ENCODE data around the gene NR4A1. TPM values are rescaled to one million over a fixed set of nuclear protein-coding genes. Genes with fewer than 3 reads are reported as not detected.

NR4A1 gene
- total RNA-seq, result 76.3 TPM
- long read RNA-seq, full-length matches to known transcripts, result 19 of 177 reads
- long read RNA-seq, partial matches to known transcripts, result 118 of 177 reads
- long read RNA-seq, other reads (novel, unspliced or antisense), result 40 of 177 reads

DNA sequence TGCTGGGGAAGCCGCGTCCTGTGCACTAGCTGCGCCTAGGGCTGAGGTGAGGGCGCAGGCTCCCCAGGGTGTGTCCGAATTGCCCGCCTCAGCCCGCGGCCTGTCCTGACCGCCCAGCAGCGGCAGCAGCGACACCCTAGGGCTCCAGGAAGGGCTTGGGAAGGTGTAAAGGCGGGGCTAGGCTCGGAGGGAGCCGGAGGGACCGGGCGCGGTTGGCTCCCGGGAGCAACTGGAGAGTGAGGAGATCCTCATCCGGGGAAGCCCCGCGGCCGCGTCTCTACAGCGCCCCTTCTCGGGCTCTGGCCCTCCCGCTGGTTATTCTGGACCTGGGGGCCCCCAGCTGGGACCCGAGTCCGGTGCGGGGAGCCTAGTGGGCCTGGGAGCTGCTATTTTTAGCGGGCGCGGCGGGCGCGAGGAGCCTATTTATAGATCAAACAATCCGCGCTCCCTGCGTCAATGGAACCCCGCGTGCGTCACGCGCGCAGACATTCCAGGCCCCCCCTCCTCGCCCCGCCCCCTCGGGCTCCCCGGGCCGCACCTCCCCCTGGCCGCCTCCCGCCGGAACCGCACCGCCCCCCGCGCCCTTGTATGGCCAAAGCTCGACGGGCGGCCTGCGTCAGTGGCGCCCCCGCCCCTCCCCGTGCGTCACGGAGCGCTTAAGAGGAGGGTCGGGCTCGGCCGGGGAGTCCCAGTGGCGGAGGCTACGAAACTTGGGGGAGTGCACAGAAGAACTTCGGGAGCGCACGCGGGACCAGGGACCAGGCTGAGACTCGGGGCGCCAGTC, at the start of gene NR4A1:
Gene NR4A1, plus strand, starts transcription at position 685 of the 784 bp plus-strand sequence. CDS start 2,887 bp downstream, outside the sequence.
- peak; percentile 98 for DNase-seq (ENCODE audit: low spot score)
- intact Hi-C loops (cut with DNase I), result loop anchor here (1.0 to 2.0 kb wide), 3 partner anchors 14 to 26 kb away; partner anchors contain the start of gene ATG101

DNA sequence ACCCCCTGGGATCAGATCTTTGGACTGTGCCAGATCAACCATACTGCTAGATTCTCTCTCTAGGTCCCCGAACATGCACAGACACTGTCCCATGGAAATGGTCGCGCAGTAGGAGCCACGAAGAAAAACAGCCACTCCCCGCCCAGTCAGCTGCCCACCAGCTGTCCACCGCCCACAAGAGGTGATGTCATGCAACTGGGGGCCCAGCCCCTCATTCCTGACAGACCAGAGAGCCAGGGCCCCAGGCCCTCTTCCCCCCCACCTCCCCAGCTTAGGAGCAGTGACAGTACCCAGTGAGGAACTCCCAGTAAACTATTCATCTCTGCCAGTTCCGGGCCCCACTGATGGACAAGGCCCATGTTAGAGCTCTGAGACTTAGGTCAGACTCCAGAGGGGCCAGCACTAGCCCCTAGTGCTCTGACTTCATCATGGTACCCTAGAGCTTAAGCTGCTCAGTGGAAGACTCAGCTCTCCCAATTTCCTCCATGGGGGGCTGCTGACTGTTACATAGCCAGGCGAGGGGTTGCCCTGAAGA, 48.2 kb upstream of the NR4A1 start:
- DNase-seq (ENCODE audit: low spot score), result no peak
- intact Hi-C loops (cut with DNase I), result loop anchor here (5.0 kb wide), 1 partner anchor 119 kb away; no protein-coding TSS in a partner anchor

DNA sequence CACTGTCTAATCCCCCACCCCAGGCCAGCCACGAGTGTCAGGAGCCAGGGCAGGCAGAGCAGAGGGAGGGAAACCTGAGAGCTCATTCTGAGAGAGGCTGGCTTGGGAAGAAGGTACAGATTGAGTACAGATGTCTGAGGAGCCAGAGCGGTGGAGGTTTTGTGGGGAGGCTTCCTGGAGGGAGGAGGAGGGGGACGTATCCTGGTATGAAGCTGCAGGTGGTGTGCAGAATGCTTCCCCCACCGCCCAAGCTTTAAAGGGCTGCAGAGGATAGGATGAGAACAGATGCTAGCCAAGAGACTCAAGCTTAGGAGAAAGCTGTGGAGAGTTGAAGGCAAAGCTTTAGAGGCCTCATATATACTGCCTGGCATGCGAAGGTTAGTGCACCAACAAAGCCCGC, 47.7 kb upstream of the NR4A1 start:
- no peak for DNase-seq (ENCODE audit: low spot score)
- intact Hi-C loops (cut with DNase I), result loop anchor here (5.0 kb wide), 1 partner anchor 119 kb away; no protein-coding TSS in a partner anchor

DNA sequence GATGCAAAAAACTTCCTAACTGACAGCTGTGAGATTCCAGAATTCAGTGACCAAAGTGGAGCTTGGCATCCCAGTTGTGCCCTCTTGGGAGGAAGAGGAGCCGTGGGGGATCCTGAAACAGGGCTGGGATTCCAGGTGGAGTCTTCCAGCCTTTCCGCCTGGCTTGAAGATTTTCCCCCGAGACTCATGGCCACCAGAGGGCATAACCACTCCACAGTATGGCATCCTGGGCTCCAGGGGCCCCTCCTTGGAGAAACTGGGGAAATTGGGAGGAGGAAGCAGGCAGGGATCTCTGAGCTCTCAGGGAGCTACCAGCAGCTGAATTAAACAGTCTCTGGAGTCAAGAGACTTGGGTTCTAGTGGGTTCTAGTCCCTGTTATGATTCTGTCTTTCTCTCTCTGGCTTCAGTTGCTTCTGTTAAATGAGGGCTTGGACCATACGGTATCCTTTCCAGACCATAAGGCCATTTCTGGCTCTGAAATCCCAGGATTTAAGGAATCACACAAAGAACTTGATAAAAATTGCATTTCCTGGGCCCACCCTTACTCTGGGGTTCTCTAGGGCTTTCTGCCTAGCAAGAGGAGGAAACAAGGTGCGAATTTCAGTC, 47.1 kb upstream of the NR4A1 start:
- intact Hi-C loops (cut with DNase I), result loop anchor here (5.0 kb wide), 1 partner anchor 118 kb away; no protein-coding TSS in a partner anchor
- no peak for DNase-seq (ENCODE audit: low spot score)

DNA sequence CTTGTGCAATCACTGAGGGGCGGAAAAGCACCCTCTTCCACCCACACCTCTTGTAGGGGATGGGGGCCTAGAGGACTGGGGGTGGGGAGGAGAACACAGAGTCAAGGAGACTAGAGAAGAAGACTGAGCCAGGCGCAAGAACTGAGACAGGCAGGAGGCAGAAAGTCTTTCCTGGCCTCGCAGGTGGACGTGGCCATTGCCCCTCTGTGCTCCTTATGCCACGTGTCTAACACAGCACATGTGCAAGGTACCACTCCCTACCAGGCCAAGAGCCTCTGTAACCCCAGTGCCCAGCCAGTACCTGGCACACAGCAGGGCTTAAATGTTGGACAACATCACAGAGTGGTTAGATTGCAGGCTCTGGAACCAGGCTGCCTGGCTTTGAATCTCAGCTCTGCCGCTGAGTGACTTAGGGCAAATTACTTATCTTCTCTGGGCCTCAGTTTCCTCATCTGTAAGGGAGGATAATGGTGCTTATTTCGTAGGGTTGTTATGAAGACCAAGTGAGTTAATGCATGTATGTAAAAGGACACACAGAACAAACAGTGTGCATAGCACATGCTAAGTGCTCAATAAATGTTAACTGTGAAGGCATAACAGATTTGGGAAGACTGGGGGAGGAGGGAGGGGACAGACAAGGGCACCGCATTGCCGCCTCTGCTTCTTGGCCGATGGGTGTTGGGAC, 45.9 kb upstream of the NR4A1 start:
- no peak for DNase-seq (ENCODE audit: low spot score)
- intact Hi-C loops (cut with DNase I), result loop anchor here (5.0 kb wide), 1 partner anchor 77 kb away; no protein-coding TSS in a partner anchor

DNA sequence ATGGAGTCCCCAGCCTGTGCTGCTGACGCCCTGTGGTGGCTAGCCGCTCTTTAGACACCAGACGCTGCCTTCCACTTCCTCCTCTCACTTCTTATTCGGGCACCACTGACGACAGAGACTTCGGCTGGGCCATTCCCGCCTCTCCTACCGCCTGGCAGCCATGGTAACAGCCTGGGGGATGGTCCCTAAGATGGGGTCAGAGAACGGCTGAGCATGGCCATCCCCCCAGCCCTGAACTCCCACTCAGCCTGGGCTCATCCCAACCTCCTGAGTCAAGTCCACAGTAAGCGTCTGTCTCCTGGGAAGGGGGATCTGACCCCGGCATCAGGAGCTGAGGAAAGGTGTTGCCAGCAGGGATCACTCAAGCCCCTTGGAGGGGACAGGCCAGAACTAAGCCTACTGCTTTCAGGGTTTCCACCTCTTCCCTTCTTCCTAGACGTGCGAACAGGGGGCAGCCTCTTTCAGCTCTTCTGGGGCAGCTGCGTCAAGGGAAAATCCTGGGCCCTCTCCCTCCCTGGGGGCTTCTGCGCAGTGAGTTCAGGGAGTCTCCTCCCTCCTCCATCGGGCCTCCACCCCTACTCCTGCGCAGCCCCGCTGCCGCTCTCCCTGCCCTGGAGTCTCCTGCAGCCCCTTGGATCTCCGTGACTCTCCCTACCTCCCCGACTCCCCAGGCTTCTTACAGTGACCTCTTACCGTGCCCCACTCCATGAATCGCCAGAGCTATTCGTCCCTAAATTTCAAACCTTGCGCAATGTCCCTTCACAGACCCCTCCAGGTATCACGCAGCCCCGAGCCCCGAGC, 45.1 kb upstream of the NR4A1 start:
- no peak for DNase-seq (ENCODE audit: low spot score)
- intact Hi-C loops (cut with DNase I), result loop anchor here (5.0 kb wide), 1 partner anchor 76 kb away; no protein-coding TSS in a partner anchor

DNA sequence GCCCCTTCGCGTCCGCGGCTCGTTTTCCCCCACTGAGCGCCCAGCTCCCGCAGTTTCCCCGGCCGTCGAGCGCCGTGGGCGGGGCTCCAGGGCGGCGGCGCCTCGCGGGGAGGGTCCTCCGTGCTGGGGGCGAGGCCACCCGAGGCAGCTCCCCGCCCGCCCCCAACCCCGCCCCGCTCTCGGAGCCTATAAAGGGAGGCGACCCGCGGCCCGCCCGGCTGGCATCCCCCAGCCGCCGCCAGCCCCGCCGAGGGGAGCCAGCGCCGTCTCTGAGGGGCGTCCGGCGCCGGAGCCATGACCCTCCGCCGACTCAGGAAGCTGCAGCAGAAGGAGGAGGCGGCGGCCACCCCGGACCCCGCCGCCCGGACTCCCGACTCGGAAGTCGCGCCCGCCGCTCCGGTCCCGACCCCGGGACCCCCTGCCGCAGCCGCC, 44.5 kb upstream of the NR4A1 start, which contains the start of gene TAMALIN:
Gene TAMALIN, plus strand, starts transcription at position 221 of the 432 bp plus-strand sequence. Its CDS starts 74 bp downstream, at position 295.
- peak; percentile 86 for DNase-seq (ENCODE audit: low spot score)
- intact Hi-C loops (cut with DNase I), result loop anchor here (1.0 to 5.0 kb wide), 2 partner anchors 17 to 76 kb away; no protein-coding TSS in a partner anchor

DNA sequence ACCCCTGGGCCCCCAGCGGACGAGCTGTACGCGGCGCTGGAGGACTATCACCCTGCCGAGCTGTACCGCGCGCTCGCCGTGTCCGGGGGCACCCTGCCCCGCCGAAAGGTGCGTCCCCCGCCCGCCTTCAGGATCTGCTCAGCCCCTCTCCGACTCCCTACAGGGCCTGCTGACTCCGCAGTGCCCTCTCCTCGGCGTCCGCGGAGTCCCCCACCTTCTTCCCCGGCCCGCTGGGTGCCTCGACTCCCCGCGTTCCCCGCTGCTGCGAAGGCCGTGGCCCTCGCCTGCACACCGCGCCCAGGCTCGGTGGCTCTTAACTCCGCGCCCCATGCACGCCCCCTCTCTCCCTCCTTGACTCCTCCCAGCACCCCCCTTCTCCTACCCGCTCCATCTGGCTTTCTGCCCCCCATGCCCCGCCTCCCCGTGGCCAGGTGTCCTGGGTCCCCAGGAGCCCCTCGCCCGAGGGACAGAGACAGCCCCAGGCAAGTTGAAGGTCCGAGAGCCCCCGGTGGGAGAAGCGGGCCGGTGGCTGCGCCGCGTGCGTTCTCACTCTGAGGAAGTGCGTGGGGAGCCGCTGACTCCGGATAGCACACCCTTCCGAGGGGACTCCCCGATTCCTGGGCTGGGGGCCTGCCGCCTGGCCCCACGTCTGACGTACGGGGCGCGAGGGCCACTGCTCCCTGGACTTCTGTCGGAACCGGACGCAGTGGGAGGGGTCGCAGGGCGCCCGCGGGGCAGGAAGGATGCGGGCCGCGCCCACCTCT, 43.9 kb upstream of the NR4A1 start:
- no peak for DNase-seq (ENCODE audit: low spot score)
- intact Hi-C loops (cut with DNase I), result loop anchor here (1.0 to 5.0 kb wide), 2 partner anchors 16 to 75 kb away; no protein-coding TSS in a partner anchor

DNA sequence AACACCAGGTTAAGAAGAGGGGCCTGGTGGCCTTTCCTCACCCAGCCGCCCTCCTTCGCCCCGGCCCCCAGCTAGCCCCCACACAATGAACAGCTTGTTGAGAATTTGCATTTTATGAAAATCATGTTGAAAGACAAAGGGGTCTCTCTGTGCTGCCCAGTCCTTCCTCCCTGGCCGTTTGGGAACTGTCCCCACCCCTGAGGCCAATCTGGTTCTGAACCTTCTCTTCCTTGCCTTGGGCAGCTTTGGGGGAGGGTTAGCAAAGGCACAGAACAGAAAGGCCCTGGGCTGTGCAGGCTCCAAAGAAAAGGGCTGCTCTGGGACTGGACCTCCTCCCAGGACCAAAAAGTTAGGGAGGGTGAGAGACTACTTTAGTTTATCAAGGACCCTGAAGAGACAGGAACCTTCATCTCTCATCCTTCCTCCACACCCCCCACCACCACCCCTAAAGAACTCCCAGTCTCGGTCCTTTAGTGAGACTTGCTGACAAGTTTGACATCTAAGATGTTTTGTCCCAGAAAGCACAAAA, 43.2 kb upstream of the NR4A1 start:
- intact Hi-C loops (cut with DNase I), result loop anchor here (1.0 to 5.0 kb wide), 2 partner anchors 15 to 74 kb away; no protein-coding TSS in a partner anchor
- DNase-seq (ENCODE audit: low spot score), result no peak

DNA sequence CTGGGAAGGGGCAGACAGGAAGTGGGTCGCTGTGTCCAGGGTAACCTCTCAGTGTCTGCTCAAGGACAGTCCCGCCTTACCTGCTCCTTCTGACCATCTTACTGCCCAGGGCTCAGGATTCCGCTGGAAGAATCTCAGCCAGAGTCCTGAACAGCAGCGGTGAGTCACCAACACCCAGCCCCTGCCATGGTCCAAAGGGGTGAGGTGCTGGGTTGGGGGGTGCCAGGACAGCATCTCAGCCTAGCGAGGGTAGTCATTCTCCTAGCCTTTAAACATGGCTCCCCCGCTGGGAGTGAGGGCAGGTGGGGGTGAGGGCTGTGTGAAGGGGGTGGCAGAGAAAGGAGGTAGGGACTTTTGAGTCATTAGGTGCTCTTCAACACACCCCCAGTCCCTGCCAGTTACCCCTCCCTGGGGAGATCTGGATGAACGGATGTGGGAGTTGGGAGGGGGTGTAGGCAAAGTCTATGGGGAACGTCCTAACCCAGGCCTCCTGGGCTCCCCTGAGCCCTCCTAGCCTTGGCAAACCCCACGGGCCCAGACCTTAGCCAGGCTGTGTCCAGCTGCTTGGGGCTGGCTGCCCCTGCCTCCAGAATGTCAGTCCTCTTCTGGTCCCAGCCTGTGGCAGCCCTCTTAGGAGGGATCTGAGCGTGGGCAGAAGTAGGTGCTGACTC, 42.0 kb upstream of the NR4A1 start:
- intact Hi-C loops (cut with DNase I), result loop anchor here (5.0 kb wide), 1 partner anchor 73 kb away; no protein-coding TSS in a partner anchor

DNA sequence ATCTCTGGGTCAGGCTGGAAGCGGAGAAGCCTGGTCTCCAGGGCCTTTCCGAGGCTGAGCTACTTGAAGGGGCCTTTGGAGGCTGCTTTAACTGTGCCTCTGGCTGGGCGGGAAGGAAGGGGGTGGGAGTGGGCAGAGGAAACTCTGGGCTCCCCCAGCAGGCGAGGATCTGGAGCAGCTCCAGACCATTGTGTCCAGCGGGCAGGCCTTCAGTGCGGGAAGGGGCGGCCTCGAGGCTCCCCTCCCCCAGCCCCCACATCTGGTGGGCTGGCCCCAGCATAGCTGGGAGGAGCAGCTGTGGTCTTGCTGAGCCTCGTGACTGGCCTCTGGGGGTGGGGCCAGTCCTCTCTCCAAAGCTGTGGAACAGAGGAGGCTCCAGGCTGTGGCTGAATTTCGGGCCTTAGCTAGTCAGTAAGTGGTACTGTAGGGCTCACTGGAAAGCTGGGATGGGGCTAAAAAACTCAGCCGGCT, 41.1 kb upstream of the NR4A1 start:
- intact Hi-C loops (cut with DNase I), result no loop called here
- DNase-seq (ENCODE audit: low spot score), result peak; percentile 91

More for the DNA sequence above, 42.0 kb upstream of the NR4A1 start:
- no peak for DNase-seq (ENCODE audit: low spot score)

DNA sequence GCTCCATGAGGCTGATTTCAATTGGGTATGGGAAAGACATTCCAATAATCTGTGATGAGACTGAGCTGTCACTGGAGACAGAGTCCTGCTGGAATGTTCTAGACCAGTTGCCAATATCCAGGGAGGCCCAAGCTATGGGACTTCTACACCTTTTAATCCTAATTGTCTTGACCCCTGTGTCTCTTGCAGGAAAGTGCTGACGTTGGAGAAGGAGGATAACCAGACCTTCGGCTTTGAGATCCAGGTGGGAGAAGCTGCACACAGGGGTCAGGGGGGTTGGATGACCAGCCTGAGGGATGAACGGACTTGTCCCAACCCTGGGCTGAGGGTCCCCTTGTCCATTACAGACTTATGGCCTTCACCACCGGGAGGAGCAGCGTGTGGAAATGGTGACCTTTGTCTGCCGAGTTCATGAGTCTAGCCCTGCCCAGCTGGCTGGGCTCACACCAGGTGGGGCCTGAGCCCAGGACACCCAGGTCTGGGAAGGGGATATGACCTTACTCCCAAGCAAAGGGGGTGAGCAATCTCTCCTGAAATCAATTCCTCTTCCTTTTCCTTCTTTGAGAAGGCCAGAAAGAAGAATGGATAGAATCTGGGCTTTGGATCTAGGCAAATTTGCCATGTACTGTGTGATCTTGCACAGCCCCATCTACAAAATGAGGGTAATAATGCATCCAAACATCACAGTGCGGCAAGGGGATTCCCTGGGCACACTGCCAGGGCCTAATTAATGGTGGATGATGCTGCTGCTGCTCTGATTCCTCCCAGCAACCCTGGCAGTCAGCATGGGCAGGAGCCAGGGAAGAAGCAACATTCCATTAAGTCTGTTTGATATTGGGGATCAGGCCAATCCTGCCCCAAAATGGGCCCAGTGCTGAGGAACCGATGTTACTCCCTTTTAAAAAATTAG, 40.3 kb upstream of the NR4A1 start:
- intact Hi-C loops (cut with DNase I), result no loop called here
- no peak for DNase-seq (ENCODE audit: low spot score)

DNA sequence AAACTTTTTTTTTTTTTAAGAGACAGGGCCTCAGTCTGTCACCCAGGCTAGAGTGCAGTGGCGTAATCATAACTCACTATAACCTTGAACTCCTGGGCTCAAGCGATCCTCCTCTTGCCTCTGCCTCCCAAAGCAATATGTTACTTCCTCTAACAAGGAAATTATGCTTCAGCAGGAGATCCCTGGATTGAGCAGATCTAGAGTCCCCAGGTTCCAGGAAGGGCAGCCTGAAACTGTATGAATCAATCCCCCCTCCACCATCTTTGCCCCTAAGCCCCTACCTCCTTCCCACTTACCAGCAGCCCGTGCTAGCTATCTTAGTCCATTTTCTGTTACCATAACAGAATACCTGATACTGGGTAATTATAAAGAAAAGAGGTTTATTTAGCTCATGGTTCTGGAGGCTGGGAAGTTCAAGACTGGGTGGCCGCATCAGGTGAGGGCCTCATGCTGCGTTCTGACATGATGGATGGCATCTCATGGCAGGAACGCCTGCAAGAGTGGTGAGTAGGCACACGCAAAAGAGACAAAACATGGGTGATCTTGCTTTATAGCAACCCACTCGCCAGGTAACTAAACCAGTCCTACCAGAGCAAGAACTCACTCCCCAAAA, 39.5 kb upstream of the NR4A1 start:
- no peak for DNase-seq (ENCODE audit: low spot score)
- intact Hi-C loops (cut with DNase I), result no loop called here

DNA sequence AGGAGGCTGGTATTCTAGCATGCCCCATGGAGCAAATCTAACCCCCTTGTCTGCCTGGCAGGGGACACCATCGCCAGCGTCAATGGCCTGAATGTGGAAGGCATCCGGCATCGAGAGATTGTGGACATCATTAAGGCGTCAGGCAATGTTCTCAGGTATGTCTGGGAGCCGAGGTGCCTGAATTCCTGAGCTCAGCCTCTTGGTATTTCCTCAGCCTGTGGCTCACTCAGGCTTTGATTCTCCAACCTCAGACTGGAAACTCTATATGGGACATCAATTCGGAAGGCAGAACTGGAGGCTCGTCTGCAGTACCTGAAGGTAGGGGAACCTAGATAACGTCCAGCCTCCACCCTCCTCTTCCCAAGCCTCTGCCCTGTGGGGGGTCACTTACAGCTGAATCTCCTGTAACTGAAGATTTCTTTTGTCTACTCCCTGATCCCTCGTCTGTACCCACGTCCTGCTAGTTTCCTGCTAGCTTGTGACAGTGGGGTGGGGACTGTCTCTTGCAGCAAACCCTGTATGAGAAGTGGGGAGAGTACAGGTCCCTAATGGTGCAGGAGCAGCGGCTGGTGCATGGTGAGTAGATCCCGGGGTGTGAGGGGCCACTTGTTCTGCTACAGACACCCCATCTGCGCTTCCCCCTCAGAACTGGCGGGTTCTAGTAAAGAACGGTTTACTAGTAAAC, 37.5 kb upstream of the NR4A1 start:
- DNase-seq (ENCODE audit: low spot score), result no peak
- intact Hi-C loops (cut with DNase I), result no loop called here

All from cardiac septum (tissue), 1 donor.